ENCODE data around the gene COL13A1. TPM values are rescaled to one million over a fixed set of nuclear protein-coding genes. Genes with fewer than 3 reads are reported as not detected.
A peak's percentile ranks its signal among the peaks of the same experiment; 100 is the strongest.

The COL13A1 gene
- total RNA-seq, 4 donors from 2014 or later = 1.2 to 4.2 (median 2.6) TPM

DNA sequence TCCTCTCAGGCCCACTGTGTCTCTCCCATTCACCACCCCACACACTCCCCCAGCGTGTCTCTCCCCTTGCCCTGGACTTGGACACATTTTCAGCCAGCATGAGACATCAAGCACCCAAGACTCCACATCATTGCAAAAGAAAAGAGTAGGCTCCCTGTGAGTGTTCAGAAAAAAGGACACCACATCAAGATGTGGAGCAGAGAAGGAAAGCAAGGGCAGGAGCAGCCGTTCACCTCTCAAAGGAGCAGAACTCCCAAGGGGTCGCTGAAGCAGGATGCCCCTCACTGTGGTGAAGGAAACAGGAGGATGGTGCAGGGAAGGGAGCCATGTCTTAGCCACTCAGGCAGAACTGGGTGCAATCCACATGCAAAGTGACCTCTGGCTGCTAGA, 161.0 kb downstream of the COL13A1 start:
- no peak for TF ChIP-seq POLR2AphosphoS5 (IDR thresholded peaks at IDR 0.05)
- TF ChIP-seq, protein P1, sequence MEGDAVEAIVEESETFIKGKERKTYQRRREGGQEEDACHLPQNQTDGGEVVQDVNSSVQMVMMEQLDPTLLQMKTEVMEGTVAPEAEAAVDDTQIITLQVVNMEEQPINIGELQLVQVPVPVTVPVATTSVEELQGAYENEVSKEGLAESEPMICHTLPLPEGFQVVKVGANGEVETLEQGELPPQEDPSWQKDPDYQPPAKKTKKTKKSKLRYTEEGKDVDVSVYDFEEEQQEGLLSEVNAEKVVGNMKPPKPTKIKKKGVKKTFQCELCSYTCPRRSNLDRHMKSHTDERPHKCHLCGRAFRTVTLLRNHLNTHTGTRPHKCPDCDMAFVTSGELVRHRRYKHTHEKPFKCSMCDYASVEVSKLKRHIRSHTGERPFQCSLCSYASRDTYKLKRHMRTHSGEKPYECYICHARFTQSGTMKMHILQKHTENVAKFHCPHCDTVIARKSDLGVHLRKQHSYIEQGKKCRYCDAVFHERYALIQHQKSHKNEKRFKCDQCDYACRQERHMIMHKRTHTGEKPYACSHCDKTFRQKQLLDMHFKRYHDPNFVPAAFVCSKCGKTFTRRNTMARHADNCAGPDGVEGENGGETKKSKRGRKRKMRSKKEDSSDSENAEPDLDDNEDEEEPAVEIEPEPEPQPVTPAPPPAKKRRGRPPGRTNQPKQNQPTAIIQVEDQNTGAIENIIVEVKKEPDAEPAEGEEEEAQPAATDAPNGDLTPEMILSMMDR (IDR thresholded peaks at IDR 0.05) = no peak
- DNase-seq (ENCODE audit: extremely low spot score) = no peak
- no peaks in the 10 kb centered on the region for H3K36me3 ChIP-seq
- H3K27ac ChIP-seq (replicated peaks in 1 of 4) = no peak overlapping the region
- intact Hi-C loops (cut with DNase I) = no loop called here
- WGBS = 77% methylated on average over 3 of the region's 3 CpGs
- H3K27me3 ChIP-seq = peaks cover 0 to 8% (median 0%) of the 10 kb centered on the region in 4 donors
- peaks cover 0 to 7% (median 0%) of the 10 kb centered on the region in 4 donors for H3K4me1 ChIP-seq
- no peak overlapping the region for H3K4me3 ChIP-seq
- no peaks in the 10 kb centered on the region for H3K9me3 ChIP-seq

- intact Hi-C loops (cut with DNase I) = no loop called here
- H3K4me3 ChIP-seq = no peak overlapping the region
- no peak overlapping the region for H3K27ac ChIP-seq (replicated peaks in 1 of 4)
- H3K9me3 ChIP-seq = no peaks in the 10 kb centered on the region
- WGBS = 89% methylated on average over 7 of the region's 7 CpGs
- H3K27me3 ChIP-seq = peaks cover 0 to 8% (median 0%) of the 10 kb centered on the region in 4 donors
- peak; percentile 88 for DNase-seq (ENCODE audit: extremely low spot score)
- TF ChIP-seq EP300 (IDR thresholded peaks at IDR 0.05) (no peak), POLR2A (IDR thresholded peaks at IDR 0.05; ENCODE audit: low read depth) (no peak), POLR2AphosphoS5 (IDR thresholded peaks at IDR 0.05) (no peak)
- TF ChIP-seq, protein P1 (IDR thresholded peaks at IDR 0.05) = no peak
- peaks cover 0 to 7% (median 0%) of the 10 kb centered on the region in 4 donors for H3K4me1 ChIP-seq
- H3K36me3 ChIP-seq = no peaks in the 10 kb centered on the region
These were observed 161.6 kb downstream of the COL13A1 start for GRCh38 chr10:69963178-69963834.

DNA sequence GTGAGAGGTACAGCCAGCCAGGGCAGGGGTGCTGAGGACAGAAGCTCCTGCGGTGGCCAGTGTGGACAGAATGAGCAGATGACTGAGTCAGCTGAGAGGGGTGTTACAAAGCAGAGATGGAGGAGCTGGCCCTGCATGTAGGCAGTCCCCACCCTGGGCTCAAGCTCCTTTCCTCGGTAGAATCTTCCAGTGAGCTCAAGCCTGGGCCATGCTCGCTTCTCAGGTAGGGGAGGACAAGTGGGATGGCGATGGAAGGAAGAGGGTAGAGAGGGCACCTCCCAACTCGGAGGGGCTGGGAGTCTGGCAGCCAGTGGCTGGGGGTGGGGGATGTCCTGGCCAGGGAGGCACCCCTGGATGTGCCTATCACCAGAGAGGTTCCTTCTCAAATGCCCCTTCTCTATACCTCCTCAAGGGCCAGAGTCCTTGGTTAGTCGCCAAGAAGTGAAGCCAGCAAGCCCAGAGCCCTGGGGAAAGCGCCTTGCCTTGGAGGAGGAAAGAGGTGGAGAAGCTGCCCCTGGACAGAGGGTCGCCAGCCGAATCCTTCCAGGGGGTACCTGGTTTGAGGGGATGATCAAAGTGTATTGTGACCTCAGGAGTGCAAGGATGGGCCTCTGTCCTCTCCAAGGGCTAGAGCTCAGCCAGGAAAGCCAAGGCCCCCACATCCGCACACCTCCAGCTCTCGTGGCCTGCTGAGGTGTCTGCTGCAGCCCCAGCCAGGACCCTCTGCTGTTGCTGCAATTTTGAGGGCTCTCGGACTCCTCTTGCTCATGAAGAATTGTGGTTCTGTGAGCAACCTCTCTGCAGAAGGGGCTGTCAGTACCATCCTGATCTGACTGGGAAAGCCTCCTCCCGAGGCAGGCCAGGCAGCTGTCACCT, 162.4 kb downstream of the COL13A1 start:
- Histone ChIP-seq H3K4me3 (no peak overlapping the region), H3K27me3 (peaks cover 0 to 8% (median 0%) of the 10 kb centered on the region in 4 donors), H3K9me3 (no peaks in the 10 kb centered on the region), H3K27ac (replicated peaks in 1 of 4) (no peak overlapping the region), H3K4me1 (peaks cover 0 to 7% (median 0%) of the 10 kb centered on the region in 4 donors), H3K36me3 (no peaks in the 10 kb centered on the region)
- DNase-seq (ENCODE audit: extremely low spot score) = peak; percentile 82
- intact Hi-C loops (cut with DNase I) = no loop called here
- 89% methylated on average over 9 of the region's 13 CpGs for WGBS
- TF ChIP-seq POLR2A (IDR thresholded peaks at IDR 0.05; ENCODE audit: low read depth) (no peak), EP300 (IDR thresholded peaks at IDR 0.05) (no peak), POLR2AphosphoS5 (IDR thresholded peaks at IDR 0.05) (no peak)
- TF ChIP-seq, protein P1 (IDR thresholded peaks at IDR 0.05) = no peak

DNA sequence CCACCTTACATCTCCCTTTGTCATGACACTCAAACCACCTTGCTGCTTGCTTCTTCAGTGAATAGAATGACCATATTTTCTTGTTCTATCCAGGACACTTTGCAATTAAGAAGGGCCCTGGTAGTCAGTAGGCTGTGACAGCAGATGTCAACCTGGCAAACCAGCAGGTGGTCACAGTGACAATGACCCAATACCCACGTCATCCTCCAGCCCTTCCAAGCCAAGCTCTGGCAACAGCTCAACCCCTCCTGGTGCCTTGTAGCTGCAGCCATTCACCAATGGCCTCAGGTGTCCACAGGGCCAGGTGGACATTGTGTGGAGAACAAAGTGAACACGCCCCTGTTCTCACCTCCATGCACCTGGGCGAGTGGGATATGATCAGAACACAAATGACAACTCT, 163.4 kb downstream of the COL13A1 start:
- TF ChIP-seq EP300 (IDR thresholded peaks at IDR 0.05) (no peak), POLR2AphosphoS5 (IDR thresholded peaks at IDR 0.05) (no peak), POLR2A (IDR thresholded peaks at IDR 0.05; ENCODE audit: low read depth) (no peak)
- TF ChIP-seq, protein P1 (IDR thresholded peaks at IDR 0.05) = no peak
- Histone ChIP-seq H3K27ac (replicated peaks in 1 of 4) (no peak overlapping the region), H3K4me3 (no peak overlapping the region), H3K27me3 (peaks cover 0 to 8% (median 0%) of the 10 kb centered on the region in 4 donors), H3K36me3 (no peaks in the 10 kb centered on the region), H3K4me1 (peaks cover 0 to 7% (median 0%) of the 10 kb centered on the region in 4 donors), H3K9me3 (no peaks in the 10 kb centered on the region)
- 91% methylated on average over 3 of the region's 3 CpGs for WGBS
- peak; percentile 19 for DNase-seq (ENCODE audit: extremely low spot score)
- intact Hi-C loops (cut with DNase I) = no loop called here
